HCT116 (cell line): ENCODE data around the gene CDH4.

Source experiments
- CTCF ChIP-seq, 3 experiments: fragments of 200-600 bp in 1 of 3; sonication (generic) in 1 of 3; IDR thresholded peaks in 2 of 3; conservative IDR thresholded peaks in 1 of 3; 2 replicates each; pipeline ENCODE4 v1.5.1; 2012 to 2017; ENCODE audit warnings: low read depth in 2 of 3, low read length in 2 of 3, antibody characterized with exemption in 1 of 3, borderline replicate concordance in 1 of 3, control low read depth in 1 of 3, mild to moderate bottlenecking in 1 of 3, mixed read lengths in 1 of 3, mixed run types in 1 of 3, moderate library complexity in 1 of 3; ENCODE audit not compliant: insufficient read depth in 1 of 3
- POLR2A ChIP-seq: IDR thresholded peaks from 2 replicates; pipeline ENCODE4 v1.7.0; 2011; ENCODE audit warnings: borderline replicate concordance; ENCODE audit not compliant: insufficient read depth, insufficient read length; ENCODE audit errors: extremely low read depth

- TF ChIP-seq CTCF (IDR thresholded peaks at IDR 0.05 in 2 of 3, conservative IDR thresholded peaks at IDR 0.05 in 1 of 3; ENCODE audit: borderline replicate concordance in 1 of 3, insufficient read depth in 1 of 3, low read depth in 2 of 3, low read length in 2 of 3) = no peak
- no peak for TF ChIP-seq POLR2A
Measured at GRCh38 chr20:61948586-61949362, 696.7 kb downstream of the CDH4 start.
